ENCODE results near the gene RASD2. TPM values are rescaled to one million over a fixed set of nuclear protein-coding genes. Genes with fewer than 3 reads are reported as not detected.

The RASD2 gene
- total RNA-seq, 1 donor from 2014 or later: 9.4 TPM

DNA sequence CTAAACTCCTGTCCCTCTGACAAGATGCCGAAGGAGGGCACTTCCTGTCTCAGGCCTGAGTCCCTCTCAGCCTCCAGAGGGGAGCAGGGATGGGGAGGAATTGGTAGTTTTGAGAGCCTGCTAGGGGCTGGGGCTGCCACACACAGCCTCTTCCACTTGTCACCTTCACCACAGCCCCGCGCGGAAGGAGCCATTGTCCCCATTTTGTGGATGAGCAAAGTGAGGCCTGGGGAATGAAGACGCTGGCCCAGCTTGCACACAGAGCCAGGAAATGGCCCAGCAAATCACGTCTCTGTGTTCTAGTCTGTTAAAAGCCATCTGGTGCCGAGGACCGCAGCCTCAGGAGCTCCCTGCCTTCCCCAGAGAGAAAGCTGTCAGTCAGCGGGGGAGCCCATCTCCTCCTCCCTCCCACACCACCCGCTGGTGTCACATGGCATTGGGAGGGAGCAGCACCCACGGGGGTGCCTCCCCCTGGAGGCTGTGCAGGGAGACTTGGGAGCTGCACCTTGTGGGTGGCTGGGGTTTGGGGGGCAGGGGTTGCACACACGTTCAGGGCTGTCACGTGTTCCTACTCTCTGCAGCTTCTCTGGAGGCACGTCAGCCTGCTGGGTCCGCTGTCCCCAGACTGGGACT is 34.6 kb downstream of the RASD2 start:
- intact Hi-C loops (cut with micrococcal nuclease): no loop called here
- no peak for DNase-seq
- ATAC-seq: peak; percentile 20

DNA sequence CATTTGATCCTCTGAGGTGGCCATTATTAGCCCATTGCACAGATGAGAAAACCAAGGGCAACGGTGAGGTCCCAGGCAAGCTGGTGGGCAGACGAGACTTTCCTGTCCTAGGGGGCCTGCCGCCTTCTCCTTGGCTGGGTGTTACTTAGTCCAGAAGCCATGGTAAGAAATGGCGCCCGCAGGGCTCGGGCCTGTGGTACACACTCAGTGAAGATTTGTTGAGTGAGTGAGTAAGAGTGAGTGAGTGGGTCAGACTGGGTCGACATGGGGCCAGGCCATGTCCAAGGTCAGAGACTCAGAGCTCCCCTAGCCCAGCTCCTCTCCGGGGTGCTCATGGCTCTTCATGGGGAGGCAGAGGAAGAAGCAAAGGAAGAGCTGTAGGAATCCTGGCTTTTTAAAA is 36.0 kb downstream of the RASD2 start:
- intact Hi-C loops (cut with micrococcal nuclease): no loop called here
- no peak for ATAC-seq
- no peak for DNase-seq

DNA sequence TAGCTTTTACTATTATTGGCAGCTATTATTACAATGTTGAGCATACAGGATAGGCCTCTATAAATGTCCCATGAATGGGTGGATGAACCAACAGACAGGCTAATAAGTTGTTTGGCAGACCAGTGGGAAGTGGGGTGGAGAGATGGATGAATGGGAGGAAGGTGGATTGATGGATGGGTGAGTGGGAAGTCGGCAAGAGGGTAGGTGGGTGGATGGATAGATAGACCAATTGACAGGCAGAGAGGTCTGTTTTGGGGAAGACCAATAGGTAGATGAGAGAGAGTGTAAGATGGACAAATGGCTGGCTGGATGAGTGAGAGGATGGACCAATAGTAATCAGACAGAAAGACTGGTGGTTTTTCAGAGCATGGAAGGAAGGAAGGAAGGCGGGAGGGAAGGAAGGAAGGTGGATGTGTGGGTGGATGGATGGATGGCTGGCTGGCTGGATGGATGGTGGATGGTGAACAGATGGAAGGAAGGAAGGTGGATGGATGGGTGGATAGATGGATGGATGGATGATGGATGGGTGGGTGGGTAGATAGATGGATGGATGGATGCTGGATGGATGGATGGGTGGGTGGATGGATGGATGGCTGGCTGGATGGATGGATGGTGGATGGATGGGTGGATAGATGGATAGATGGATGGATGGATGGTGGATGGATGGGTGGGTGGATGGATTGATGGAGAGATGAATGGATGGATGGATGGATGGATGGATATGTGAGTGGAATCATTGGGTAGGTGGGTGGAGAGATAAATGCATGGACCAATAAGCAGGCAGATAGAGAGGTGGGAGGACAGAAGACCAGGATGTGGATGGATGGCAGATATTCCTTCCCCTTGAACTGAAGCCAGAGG is 37.4 kb downstream of the RASD2 start:
- no peak for ATAC-seq
- intact Hi-C loops (cut with micrococcal nuclease): no loop called here
- DNase-seq: no peak

DNA sequence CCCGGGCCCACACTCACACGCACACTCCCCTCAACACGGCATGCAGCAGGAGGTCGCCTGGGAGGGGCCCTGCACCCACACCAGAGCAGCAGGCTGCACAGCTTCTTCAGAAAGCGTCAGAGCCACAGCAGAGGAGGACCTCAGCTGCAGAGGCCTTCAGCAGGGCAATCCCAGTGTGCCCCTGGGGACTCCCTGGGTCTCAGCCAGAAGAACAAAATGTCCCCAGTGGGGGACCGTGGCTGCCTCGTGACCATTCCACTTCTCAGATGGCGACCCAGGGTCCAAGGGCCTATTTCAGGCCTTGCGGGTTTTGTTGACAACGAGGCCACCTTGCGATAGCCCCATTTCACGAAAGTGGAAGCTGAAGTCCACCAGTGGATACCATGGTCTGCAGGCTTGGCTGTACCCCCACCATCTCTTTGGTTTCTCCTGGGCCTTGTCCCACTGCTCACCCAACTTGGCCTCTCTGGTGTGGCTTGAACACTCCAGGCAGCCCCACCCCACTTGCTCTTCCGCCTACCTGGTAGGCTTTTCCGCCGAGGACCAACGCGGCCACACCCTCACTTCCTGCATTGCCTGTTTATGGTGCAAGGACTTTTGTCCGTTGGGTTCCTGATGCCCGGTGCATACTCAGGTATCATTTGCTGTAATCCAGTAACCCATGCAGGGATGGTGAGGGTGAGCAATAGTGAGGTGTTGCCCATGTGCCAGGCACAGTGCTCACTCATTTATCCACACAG is 38.4 kb downstream of the RASD2 start:
- peak; percentile 50 for DNase-seq
- intact Hi-C loops (cut with micrococcal nuclease): no loop called here
- ATAC-seq: peak; percentile 30

DNA sequence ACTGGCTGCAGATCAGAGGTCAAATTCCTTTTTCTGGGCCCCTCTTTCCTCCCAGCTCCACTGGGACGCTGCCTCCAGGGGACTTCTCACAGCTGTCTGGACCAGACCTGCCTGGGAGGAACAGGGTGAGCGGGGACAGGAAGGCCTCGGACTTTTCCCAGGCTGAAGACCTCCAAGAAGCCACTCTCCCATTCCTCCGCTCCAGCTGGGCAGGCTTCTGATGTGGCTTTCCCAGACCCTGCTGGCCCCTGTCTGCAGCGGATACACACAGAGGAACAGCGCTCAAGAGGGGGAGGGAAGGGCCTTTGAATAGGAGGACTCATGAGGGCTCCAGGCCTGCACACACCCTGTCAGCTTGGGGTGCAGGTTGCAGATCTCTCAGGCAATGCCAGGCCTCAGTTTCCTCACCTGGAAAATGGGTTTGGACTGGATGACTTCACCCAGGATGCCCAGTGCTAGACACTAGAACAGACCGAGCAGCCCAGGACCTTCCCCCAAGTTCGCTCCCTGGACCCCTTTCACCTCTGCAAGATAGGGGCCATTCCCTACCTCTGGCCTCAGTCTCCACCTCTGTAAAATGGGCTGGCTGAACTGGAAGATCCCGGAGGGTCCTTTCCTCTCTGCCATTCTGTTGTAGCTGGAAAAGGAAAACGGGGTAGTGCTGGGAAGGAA is 39.9 kb downstream of the RASD2 start:
- intact Hi-C loops (cut with micrococcal nuclease): no loop called here
- peak; percentile 33 for ATAC-seq
- peak; percentile 58 for DNase-seq

DNA sequence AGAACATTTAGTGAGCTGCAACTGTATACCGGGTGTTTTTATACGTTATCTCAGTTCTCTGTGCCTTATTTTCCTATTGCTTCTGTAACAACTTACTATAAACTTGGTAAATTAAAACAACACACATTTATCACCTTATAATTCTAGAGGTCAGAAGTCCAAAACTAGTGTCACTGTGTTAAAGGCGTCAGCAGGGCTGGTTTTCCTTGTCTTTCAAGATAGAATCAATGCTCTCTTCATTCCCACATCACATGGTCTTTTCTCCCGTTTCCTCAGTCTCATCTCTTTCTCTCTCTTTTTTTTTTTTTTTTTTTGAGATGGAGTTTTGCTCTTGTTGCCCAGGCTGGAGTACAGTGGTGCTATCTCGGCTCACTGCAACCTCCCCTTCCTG is 40.4 kb downstream of the RASD2 start:
- intact Hi-C loops (cut with micrococcal nuclease): no loop called here
- DNase-seq (no peak), ATAC-seq (no peak)

DNA sequence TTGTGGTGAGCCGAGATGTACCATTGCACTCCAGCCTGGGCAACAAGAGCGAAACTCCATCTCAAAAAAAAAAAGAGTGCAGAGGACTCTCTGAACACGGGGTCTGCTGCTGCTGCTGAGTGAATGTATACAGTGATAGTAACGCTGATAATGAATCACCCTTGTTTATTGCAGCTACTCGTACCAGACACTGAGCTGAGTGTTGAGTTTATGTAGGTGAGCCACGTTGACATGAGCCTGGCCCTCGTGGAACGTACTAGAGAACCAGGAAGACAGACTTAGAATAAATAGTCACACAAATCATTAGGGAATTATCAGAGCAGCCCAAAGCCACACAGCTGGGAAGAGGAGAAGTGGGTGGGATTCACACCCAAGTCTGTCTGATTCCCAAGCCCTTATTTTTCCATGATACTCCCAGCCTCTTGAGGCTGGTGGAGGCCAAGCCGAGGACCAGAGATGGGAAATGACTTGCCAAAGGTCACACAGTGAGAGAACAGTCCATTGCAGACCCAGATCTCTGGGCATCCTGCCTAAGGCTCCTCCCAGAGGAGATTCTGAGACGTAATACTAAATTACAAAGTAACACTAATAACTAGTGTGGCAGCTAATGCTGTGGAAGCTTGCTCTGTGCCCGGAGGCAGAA is 41.7 kb downstream of the RASD2 start:
- DNase-seq (no peak), ATAC-seq (peak; percentile 4)
- intact Hi-C loops (cut with micrococcal nuclease): loop anchor here (2.0 kb wide), 1 partner anchor 152 kb away; no protein-coding TSS in a partner anchor

DNA sequence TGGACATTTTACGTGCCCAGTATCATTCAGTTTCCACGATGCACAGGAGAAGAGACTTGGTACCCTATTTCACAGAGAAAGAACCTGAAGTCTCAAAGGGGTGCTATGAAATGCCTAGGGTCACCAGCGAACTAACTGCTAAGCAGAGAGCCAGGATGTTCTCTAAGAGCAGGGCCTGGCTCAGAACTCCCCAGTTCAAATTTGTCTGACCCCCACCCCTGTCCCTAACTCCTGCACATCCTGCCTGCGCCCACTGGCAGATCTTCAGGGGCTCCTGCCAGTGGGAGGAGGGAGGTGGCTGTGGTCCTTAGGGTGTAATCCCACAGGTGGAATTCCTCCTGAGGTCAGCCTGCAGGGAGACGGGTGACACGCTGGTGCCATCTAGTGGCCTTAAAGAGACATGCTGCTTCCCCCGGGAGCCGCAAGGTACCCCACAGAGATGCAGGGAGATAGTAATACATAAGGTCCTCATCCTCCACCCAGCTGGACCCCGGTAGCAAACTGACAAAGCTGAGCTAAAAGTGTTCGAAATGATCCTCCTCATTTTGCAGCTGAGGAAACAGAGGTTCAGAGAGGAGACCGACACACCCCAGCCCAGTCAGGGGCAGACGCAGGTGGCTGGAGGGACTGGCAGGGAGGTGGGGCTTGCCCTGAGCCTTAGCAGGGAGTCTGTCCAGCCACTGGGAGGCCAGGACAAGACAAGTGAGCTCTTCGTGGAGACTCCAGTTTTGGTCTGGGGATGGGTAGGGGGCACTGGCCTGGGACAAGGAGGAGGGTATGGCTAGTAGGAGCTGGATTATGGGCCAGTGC is 42.4 kb downstream of the RASD2 start:
- intact Hi-C loops (cut with micrococcal nuclease): loop anchor here (2.0 kb wide), 1 partner anchor 152 kb away; no protein-coding TSS in a partner anchor
- DNase-seq (peak; percentile 63), ATAC-seq (peak; percentile 38)

DNA sequence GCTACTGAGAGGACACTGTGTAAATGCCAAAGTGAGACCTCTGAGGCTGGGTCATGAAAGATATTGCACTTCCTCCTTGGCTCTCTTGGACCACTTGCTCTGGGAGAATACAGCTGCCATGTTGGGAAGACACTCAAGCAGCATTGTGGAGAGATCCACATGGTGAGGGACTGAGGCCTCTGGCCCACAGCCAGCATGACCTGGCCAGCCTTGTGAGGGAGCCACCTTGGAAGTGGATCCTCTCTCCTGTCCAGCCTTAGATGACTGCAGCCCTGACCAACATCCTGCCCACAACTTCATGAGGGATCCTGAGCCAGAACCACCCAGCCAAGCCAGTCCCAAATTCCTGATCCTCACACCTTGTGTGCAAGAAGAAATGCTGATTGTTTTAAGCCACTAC is 46.1 kb downstream of the RASD2 start:
- no peak for ATAC-seq
- intact Hi-C loops (cut with micrococcal nuclease): no loop called here
- no peak for DNase-seq

DNA sequence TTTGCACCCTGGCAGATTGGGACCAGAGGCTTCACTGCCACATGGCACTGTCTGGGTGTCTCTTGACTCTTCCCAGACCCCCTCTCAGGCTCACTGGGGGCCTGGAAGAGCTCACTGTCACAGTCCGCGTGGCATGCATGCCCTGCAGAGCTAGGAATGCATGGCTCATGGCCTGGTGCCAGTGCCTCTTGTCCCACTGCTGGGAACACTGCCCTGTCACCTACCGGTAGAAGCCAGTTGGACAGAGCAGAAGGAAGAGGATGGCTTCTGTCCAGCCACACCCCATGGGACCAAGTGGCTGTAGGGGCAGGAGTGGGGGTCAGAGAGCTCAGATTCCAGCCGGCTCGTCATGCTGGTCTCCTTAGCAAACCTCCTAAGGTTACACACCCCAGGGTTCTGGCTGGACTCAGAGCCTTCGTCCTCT is 46.8 kb downstream of the RASD2 start:
- peak; percentile 82 for ATAC-seq
- peak; percentile 96 for DNase-seq
- intact Hi-C loops (cut with micrococcal nuclease): no loop called here

DNA sequence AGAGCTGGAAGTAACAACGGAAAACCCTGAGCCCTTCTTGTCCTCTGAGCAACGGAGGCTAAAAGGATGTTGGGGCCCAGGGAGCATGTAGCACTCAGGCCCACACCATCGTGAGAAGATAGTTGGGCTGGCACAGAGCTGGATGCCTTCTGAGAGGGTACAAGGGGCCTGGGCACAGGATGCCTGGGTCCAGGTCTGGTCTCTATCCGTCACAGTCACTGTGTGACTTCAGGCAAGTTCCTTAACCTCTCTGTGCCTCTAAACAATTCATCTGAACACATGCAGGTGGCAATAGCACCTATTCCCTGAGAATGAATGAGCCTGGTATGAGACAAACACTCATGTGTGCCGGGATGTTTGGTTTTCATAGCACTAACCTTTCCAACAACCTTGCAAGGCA is 47.3 kb downstream of the RASD2 start:
- intact Hi-C loops (cut with micrococcal nuclease): no loop called here
- DNase-seq (no peak), ATAC-seq (no peak)

DNA sequence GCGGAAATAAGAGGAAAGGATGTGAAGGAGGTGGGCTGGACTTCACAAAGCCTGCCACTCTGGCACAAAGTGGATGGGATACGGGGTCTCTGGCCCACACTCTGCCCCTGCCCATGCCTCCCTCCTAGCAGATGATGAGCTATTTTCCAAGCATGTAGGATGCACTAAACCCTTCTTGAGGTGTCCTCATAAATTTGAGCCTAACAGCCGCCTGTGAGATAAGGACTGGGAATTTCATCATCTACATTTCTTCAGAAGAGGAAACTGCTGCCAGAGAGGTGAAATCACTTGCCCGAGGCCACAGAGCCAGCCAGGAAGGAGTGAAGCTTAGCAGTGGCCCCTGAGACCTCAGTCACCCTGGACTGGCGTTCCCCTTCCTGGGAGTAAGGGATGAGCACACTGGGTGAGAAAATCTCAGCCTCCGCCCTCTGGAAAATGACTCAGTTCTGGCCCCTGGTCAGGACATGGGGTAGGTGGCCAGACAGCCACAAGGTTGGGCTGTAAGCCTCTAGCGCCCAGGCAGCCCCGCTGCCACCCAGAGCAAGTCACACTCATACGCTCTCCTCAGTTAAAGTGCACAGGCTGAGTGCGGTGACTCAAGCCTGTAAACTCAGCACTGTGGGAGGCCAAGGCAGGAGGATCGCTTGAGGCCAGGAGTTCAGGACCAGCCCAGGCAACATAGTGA is 48.6 kb downstream of the RASD2 start:
- intact Hi-C loops (cut with micrococcal nuclease): no loop called here
- DNase-seq (peak; percentile 52), ATAC-seq (no peak)

DNA sequence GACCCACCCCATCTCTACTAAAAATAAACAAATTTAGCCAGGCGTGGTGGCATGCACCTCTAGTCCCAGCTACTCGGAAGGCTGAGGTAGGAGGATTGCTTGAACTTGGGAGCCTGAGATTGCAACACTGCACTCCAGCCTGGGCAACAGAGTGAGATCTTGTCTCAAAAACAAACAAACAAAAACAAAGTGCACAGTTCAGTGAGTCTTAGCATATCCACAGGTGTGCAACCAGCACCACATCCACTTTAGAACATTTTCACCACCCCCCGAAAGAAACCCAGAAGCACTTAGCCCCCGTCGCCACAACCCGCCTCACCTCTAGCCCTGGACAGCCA is 49.1 kb downstream of the RASD2 start:
- intact Hi-C loops (cut with micrococcal nuclease): no loop called here
- ATAC-seq (no peak), DNase-seq (no peak)

DNA sequence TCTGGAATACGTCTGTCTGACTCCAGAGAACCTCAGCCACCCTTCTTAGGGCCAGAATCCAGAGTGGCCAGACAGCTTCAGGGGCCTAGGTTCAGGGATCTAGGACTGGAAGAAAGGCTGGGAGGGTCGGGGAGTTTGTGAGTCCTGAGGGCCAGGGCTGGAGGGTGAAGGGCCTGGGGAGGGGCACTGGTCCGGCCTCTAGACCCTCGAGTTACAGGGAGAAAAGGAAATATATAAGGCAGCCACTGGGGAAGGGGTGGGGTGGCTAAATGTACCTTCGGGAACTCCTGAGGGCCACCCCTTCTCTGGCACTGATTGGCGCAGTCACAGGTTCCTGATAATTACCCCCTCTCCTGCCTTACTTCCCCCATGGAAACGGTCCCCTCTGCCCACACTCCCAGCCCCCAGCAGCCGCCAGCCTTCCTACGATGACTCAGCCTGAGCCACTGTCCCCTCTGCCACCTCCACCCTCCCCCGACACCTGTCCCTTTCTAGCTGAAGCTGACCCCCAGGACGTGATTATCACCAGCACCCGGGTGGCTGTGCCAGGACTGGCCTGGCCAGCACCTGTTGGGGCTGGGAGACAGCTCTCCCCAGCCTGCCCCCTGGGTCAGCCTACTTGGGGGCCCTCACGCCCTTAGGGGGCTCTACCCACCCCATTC is 50.1 kb downstream of the RASD2 start:
- DNase-seq: peak; percentile 58
- ATAC-seq: peak; percentile 2
- intact Hi-C loops (cut with micrococcal nuclease): no loop called here

DNA sequence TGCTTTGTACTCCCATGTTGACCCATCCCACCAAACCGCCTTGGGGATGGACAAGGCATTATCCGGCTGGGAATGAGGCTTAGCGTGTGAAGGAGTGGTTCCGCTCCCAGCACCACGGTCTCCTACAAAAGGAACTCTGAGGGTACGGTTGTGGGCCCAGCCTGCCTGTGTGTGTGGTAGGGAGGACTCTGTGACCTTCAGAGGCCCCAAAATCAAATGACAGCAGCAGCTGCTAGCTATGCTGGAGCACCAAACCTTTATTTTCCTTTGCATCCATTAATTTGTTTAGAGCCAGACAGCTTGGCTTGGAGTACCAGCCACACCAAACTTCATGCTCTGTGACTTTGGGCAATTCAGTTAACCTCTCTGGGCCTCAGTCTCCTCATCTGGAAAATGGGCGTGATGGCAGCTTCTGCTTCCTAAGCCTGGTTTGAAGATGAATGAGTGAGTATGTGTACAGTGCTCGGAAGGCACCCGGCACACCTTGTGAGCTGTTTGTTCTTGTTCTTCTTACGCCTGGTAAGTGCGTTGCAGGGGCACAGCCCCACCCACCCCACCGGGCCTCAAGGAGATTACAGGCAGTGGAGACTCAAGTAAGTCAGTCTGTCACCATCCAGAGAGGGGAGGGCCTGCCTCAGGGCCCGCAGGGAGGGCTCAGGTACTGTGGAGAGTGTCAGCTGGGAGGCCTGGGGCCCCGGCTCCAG is 51.2 kb downstream of the RASD2 start:
- ATAC-seq (no peak), DNase-seq (peak; percentile 26)
- intact Hi-C loops (cut with micrococcal nuclease): no loop called here

DNA sequence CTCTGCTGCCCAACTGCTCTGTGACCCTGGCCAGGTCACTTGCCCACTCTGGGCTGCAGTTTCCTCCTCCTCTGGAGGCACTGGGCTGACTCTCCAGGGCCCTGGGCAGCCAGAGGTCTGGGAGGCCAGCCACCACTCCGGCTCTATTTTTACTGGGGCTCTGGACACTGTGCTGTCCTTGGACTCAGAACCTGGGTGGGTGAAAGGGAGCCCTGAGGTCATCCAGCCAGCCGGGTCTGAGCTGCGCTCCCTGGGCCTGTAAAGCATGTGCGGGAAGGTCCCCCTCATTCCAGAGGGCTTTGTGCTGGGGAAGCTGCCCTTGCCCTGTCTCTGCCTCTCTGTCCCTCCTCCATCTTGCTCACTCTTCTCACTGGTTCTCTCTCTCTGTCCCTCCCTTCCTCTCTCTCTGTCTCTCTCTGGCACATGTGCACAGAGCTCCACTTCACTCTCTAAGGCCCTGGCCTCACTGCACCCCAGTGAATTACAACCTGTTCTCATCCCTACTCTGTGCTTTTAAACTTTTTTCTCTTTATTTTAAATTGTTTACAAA is 51.9 kb downstream of the RASD2 start:
- peak; percentile 56 for ATAC-seq
- intact Hi-C loops (cut with micrococcal nuclease): no loop called here
- peak; percentile 63 for DNase-seq

All from left ventricle myocardium superior (tissue), 1 donor.